IMR-90 (cell line): ENCODE results near the gene INO80. TPM values are rescaled to one million over a fixed set of nuclear protein-coding genes. Genes with fewer than 3 reads are reported as not detected.

Experiments
- ATAC-seq: fragments of 200-7000 bp; cut with Tn5 transposase; 2 replicates; pipeline ENCODE4 v1.9.1; 2020; ENCODE audit warnings: low read depth, mild to moderate bottlenecking, moderate library complexity
- BruUV-seq: library from RNA; stranded (reverse); fragments of 400-500 nt; replicated peaks from 2 replicates; lab custom pipeline; 2021; lab: Mats Ljungman, UMichigan
- CTCF ChIA-PET: fragments of 300-600 bp; formaldehyde crosslinking; extraction: SDS; loops from one replicate; lab custom pipeline; 2021; ENCODE audit warnings: antibody characterized with exemption; lab: Yijun Ruan, JAX
- POLR2A ChIA-PET: fragments of 300-600 bp; sonication (Branson Sonifier 250); formaldehyde crosslinking; loops from one replicate; lab custom pipeline; 2022; ENCODE audit warnings: antibody characterized with exemption; ENCODE audit not compliant: unreplicated experiment; lab: Charles Lee
- DNase-seq: peaks from one replicate; pipeline ENCODE4 v3.0.0; 2013
- H2AFZ ChIP-seq: replicated peaks from 2 replicates; pipeline ENCODE3; 2013; ENCODE audit warnings: low read length, mild to moderate bottlenecking; ENCODE audit not compliant: poor library complexity
- H2AK5ac ChIP-seq: 2 replicates; pipeline ENCODE4 v1.6.1; 2013; ENCODE audit warnings: low read depth, low read length, inconsistent platforms
- H2AK9ac ChIP-seq: replicated peaks from 2 replicates; pipeline ENCODE3; 2013; ENCODE audit warnings: mild to moderate bottlenecking, low read depth, low read length, moderate library complexity; ENCODE audit not compliant: poor library complexity
- H2BK120ac ChIP-seq: 2 replicates; pipeline ENCODE4 v1.6.1; 2013; ENCODE audit warnings: low read depth, low read length, inconsistent platforms
- H2BK15ac ChIP-seq: 3 replicates; pipeline ENCODE4 v1.6.1; 2013; ENCODE audit warnings: low read depth, low read length, inconsistent platforms
- H2BK20ac ChIP-seq: 2 replicates; pipeline ENCODE4 v1.6.1; 2013; ENCODE audit warnings: low read depth, mild to moderate bottlenecking, inconsistent platforms, low read length, moderate library complexity
- H2BK5ac ChIP-seq: 2 replicates; pipeline ENCODE4 v1.6.1; 2013; ENCODE audit warnings: mild to moderate bottlenecking, low read depth, low read length, inconsistent platforms; ENCODE audit not compliant: poor library complexity, severe bottlenecking
- H3K14ac ChIP-seq: replicated peaks from 2 replicates; pipeline ENCODE4 v1.6.1; 2013; ENCODE audit warnings: low read depth, low read length, inconsistent platforms
- H3K18ac ChIP-seq: 2 replicates; pipeline ENCODE4 v1.6.1; 2013; ENCODE audit warnings: low read depth, low read length, control low read depth
- H3K23ac ChIP-seq: 2 replicates; pipeline ENCODE4 v1.6.1; 2013; ENCODE audit warnings: low read depth, low read length, inconsistent platforms
- H3K27ac ChIP-seq: 2 replicates; pipeline ENCODE4 v1.5.1; 2013; ENCODE audit warnings: mild to moderate bottlenecking, control low read depth, low read length; ENCODE audit not compliant: insufficient read depth
- H3K27me3 ChIP-seq: 2 replicates; pipeline ENCODE4 v1.6.1; 2013; ENCODE audit warnings: low read length; ENCODE audit not compliant: control insufficient read depth, insufficient read depth
- H3K36me3 ChIP-seq: 2 replicates; pipeline ENCODE4 v1.6.1; 2013; ENCODE audit warnings: low read length, mixed read lengths; ENCODE audit not compliant: control insufficient read depth, insufficient read depth
- H3K4ac ChIP-seq: 2 replicates; pipeline ENCODE4 v1.6.1; 2013; ENCODE audit warnings: low read depth, low read length, inconsistent platforms
- H3K4me1 ChIP-seq: 2 replicates; pipeline ENCODE4 v1.6.1; 2013; ENCODE audit warnings: low read length, mixed read lengths; ENCODE audit not compliant: control insufficient read depth, insufficient read depth
- H3K4me2 ChIP-seq: 2 replicates; pipeline ENCODE4 v1.6.1; 2013; ENCODE audit warnings: low read depth, mild to moderate bottlenecking, control low read depth, low read length, moderate library complexity
- H3K4me3 ChIP-seq: 2 replicates; pipeline ENCODE4 v1.5.1; 2013; ENCODE audit warnings: low read depth, mild to moderate bottlenecking, control low read depth, low read length, moderate library complexity; ENCODE audit not compliant: insufficient read depth
- H3K56ac ChIP-seq: 2 replicates; pipeline ENCODE4 v1.6.1; 2013; ENCODE audit warnings: low read length, inconsistent platforms; ENCODE audit not compliant: insufficient read depth; ENCODE audit errors: extremely low read depth
- H3K79me1 ChIP-seq, 2 experiments: 2 replicates each; pipeline ENCODE4 v1.6.1; 2013; ENCODE audit warnings: low read length in 2 of 2, inconsistent platforms in 1 of 2, low read depth in 1 of 2
- H3K9ac ChIP-seq: 2 replicates; pipeline ENCODE4 v1.6.1; 2013; ENCODE audit warnings: low read depth, low read length, control low read depth
- H3K9me1 ChIP-seq: 2 replicates; pipeline ENCODE4 v1.6.1; 2013; ENCODE audit warnings: low read length, inconsistent platforms; ENCODE audit not compliant: insufficient read depth
- H3K9me3 ChIP-seq: 2 replicates; pipeline ENCODE4 v1.6.1; 2013; ENCODE audit warnings: low read length; ENCODE audit not compliant: control insufficient read depth, insufficient read depth
- H4K20me1 ChIP-seq: 2 replicates; pipeline ENCODE4 v1.6.1; 2013; ENCODE audit warnings: low read length, inconsistent platforms; ENCODE audit not compliant: insufficient read depth
- H4K5ac ChIP-seq: 2 replicates; pipeline ENCODE4 v1.6.1; 2013; ENCODE audit warnings: mild to moderate bottlenecking, low read depth, low read length, control low read depth
- H4K8ac ChIP-seq, 2 experiments: 2 replicates each; pipeline ENCODE4 v1.6.1; 2013; ENCODE audit warnings: low read depth in 2 of 2, low read length in 2 of 2, control low read depth in 1 of 2, inconsistent platforms in 1 of 2
- H4K91ac ChIP-seq: 2 replicates; pipeline ENCODE4 v1.6.1; 2013; ENCODE audit warnings: low read depth, low read length, inconsistent platforms; ENCODE audit not compliant: insufficient read depth
- CTCF ChIP-seq: conservative IDR thresholded peaks from 2 replicates; pipeline ENCODE4 v1.5.1; 2012; ENCODE audit warnings: mild to moderate bottlenecking, low read depth, low read length, improper control_type of control experiment
- FOS ChIP-seq: fragments of 150-350 bp; IDR thresholded peaks from 2 replicates; pipeline ENCODE4 v1.6.1; 2016; ENCODE audit warnings: low read depth, low read length
- MAFK ChIP-seq: IDR thresholded peaks from 2 replicates; pipeline ENCODE4 v1.6.1; 2012; ENCODE audit warnings: low read depth, low read length, improper control_type of control experiment
- MAZ ChIP-seq: IDR thresholded peaks from 2 replicates; pipeline ENCODE4 v1.6.1; 2012; ENCODE audit warnings: low read depth, mild to moderate bottlenecking, low read length, improper control_type of control experiment, moderate library complexity, borderline replicate concordance
- NFE2L2 ChIP-seq: fragments of 150-350 bp; IDR thresholded peaks from 2 replicates; pipeline ENCODE4 v1.6.1; 2016; ENCODE audit warnings: low read depth, mild to moderate bottlenecking, low read length
- RAD21 ChIP-seq: IDR thresholded peaks from 2 replicates; pipeline ENCODE4 v1.6.1; 2012; ENCODE audit warnings: low read length, improper control_type of control experiment
- RFX5 ChIP-seq: IDR thresholded peaks from 2 replicates; pipeline ENCODE4 v1.8.0; 2012; ENCODE audit warnings: low read depth, mild to moderate bottlenecking, low read length, moderate library complexity
- WGBS, 2 experiments: methylation state at CpG; one replicate each; pipeline versions ENCODE4 v1.1.5 to v1.1.7; 2013; ENCODE audit warnings: missing lambda C conversion rate in 2 of 2; ENCODE audit not compliant: insufficient read length in 1 of 2; ENCODE audit errors: extremely low coverage in 2 of 2; 5-methylcytosine and 5-hydroxymethylcytosine counted together
- dilution Hi-C: fragments of 300-500 bp; cut with HindIII; formaldehyde crosslinking; loops from one replicate; pipeline ENCODE4 v1.14.3; 2018; ENCODE audit warnings: low sequenced_read_pairs; ENCODE audit not compliant: unreplicated experiment
- in situ Hi-C: fragments of 300-500 bp; cut with MboI; formaldehyde crosslinking; loops from 3 replicates; pipeline ENCODE4 v1.14.3; 2019; ENCODE audit warnings: low sequenced_read_pairs, inconsistent platforms, mixed read lengths
- intact Hi-C: fragments of 100-400 bp; cut with micrococcal nuclease; formaldehyde crosslinking; loops from 2 replicates; pipeline ENCODE4 v1.10.0; 2022
- polyA plus RNA-seq, 3 experiments: library from polyadenylated mRNA; depleted of rRNA; stranded (reverse); fragments of >200 nt; gene quantifications; 2 replicates each; pipeline ENCODE4 v1.2.3, GENCODE V29; 2012; ENCODE audit warnings: low replicate concordance in 1 of 3
- total RNA-seq: library from RNA; depleted of rRNA; stranded (reverse); fragments of >200 nt; gene quantifications from 2 replicates; pipeline ENCODE4 v1.2.3, GENCODE V29; 2012

Gene INO80
- total and polyA plus RNA-seq, 2 of the 4 experiments (the other 2 are of a cell fraction), result 6.0 to 13.3 TPM

- Histone ChIP-seq H3K23ac (peak overlapping the region; percentile 31; the same call in 1 of the 2 replicates), H3K4me2 (no peak overlapping the region), H3K9me3 (no peaks in the 10 kb centered on the region), H4K8ac (peak overlapping the region; percentile 21 to 91; a peak in 3 of 4 replicates), H3K27me3 (no peaks in the 10 kb centered on the region), H2AK5ac (peak overlapping the region; percentile 99), H3K4ac (peak overlapping the region; percentile 94), H3K27ac (peak overlapping the region; percentile 70), H4K5ac (peak overlapping the region; percentile 33; the same call in 1 of the 2 replicates), H2BK120ac (peak overlapping the region; percentile 96), H4K20me1 (no peaks in the 10 kb centered on the region), H3K9me1 (peaks cover 17% of the 10 kb centered on the region), H4K91ac (peak overlapping the region; percentile 86), H3K36me3 (peaks cover 23% of the 10 kb centered on the region), H2BK5ac (peak overlapping the region; percentile 88), H3K4me1 (peaks cover 24% of the 10 kb centered on the region), H3K14ac (peak overlapping the region; percentile 65), H2BK20ac (peak overlapping the region; percentile 85), H3K9ac (no peak overlapping the region), H2AK9ac (no peak overlapping the region), H3K79me1 (peaks cover 30 to 78% of the 10 kb centered on the region in 2 experiments), H3K18ac (peak overlapping the region; percentile 64; the same call in 1 of the 2 replicates), H3K4me3 (no peak overlapping the region), H2AFZ (no peak overlapping the region), H2BK15ac (peak overlapping the region; percentile 98; the same call in 2 of the 3 replicates), H3K56ac (peak overlapping the region; percentile 50; the same call in 1 of the 2 replicates)
- WGBS, 2 experiments, result 100% methylated on average over 1 of the region's 3 CpGs; no CpG with 5 or more reads in 1 of the 2 experiments
- POLR2A ChIA-PET, result interaction anchor here (0.7 to 0.9 kb wide), 3 partner anchors 38 to 87 kb away, joined by 3 to 4 read pairs (median 3); partner anchors contain the start of gene CHAC1
- no TSS peak for BruUV-seq
- in situ Hi-C loops, result no loop called here
- ATAC-seq, result no peak
- TF ChIP-seq FOS, result no peak
- TF ChIP-seq NFE2L2, result no peak
- no peak for TF ChIP-seq MAFK
- no peak for TF ChIP-seq CTCF
- TF ChIP-seq MAZ, result no peak
- no peak for TF ChIP-seq RFX5
- no peak for TF ChIP-seq RAD21
- DNase-seq, result no peak
- CTCF ChIA-PET, result no interaction called here
- dilution Hi-C loops, result no loop called here
- intact Hi-C loops, result no loop called here
These were observed 124.7 kb downstream of the INO80 start for GRCh38 chr15:40991355-40991754.
